Cardiac septum (tissue), 1 donor: ENCODE results near the gene NECAB2. TPM values are rescaled to one million over a fixed set of nuclear protein-coding genes. Genes with fewer than 3 reads are reported as not detected.

Experiments
- DNase-seq: peaks from one replicate; pipeline ENCODE4 v3.0.0-alpha.2; 2020; ENCODE audit warnings: low spot score
- intact Hi-C: fragments of 100-400 bp; cut with DNase I; formaldehyde crosslinking; loops from one replicate; pipeline ENCODE4 v1.14.0; 2022
- total RNA-seq: library from RNA; stranded (reverse); fragmentation: NEBNext Ultra II Directional; extraction: Animal tissue kit (Norgen Biotek cat#: 25700); gene quantifications from one replicate; pipeline ENCODE4 v1.2.1, GENCODE V29; 2021
- donor health status: DM: no; HTN: no; CAD: no.

The NECAB2 gene
- total RNA-seq, 1 donor from 2014 or later, result 2.5 TPM

DNA sequence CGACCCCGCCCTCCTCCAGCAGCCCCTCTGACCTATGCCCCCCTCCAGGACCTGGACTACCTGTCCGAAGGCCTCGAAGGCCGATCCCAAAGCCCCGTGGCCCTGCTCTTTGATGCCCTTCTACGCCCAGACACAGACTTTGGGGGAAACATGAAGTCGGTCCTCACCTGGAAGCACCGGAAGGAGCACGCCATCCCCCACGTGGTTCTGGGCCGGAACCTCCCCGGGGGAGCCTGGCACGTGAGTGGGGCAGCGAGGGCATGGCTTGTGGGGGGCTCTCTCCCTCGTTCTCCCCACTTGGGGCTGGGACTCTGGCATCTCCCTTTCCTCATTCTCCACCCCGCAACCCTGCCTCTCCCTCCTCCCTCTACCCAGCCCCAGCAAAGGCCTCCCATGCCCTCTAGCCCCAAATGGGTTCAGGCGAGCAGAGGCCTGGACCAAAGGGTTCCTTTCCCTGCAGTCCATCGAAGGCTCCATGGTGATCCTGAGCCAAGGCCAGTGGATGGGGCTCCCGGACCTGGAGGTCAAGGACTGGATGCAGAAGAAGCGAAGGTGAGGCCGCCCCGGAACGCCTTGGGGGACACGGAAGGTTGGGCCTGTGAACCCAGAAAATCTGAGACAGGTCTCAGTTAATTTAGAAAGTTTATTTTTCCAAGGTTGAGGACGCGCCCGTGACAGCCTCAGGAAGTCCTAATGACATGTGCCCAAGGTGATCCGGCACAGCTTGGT, 7.4 kb upstream of the NECAB2 start:
- intact Hi-C loops, result loop anchor here (10.0 kb wide), 1 partner anchor 524 kb away; no protein-coding TSS in a partner anchor
- no peak for DNase-seq

DNA sequence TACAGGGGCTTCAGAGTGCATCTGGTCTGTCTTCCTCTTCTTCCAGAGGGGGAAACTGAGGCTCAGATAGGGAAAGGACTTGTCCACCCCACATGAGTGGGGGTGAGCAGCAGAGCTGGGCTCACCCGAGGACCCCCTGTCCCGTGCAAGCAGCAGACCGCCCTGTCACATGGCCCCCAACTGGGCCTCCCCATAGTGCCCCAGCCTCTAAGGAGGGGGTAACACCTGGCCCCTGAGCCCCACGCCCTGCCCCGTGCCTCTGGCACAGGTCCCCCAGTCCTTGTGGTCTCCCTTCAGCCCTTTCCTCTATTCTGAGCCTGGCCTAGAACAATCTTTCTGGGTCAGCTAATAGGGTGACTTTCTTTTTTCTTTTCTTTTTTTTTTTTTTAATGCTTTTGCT, 6.5 kb upstream of the NECAB2 start:
- intact Hi-C loops, result loop anchor here (10.0 kb wide), 1 partner anchor 523 kb away; no protein-coding TSS in a partner anchor
- no peak for DNase-seq

DNA sequence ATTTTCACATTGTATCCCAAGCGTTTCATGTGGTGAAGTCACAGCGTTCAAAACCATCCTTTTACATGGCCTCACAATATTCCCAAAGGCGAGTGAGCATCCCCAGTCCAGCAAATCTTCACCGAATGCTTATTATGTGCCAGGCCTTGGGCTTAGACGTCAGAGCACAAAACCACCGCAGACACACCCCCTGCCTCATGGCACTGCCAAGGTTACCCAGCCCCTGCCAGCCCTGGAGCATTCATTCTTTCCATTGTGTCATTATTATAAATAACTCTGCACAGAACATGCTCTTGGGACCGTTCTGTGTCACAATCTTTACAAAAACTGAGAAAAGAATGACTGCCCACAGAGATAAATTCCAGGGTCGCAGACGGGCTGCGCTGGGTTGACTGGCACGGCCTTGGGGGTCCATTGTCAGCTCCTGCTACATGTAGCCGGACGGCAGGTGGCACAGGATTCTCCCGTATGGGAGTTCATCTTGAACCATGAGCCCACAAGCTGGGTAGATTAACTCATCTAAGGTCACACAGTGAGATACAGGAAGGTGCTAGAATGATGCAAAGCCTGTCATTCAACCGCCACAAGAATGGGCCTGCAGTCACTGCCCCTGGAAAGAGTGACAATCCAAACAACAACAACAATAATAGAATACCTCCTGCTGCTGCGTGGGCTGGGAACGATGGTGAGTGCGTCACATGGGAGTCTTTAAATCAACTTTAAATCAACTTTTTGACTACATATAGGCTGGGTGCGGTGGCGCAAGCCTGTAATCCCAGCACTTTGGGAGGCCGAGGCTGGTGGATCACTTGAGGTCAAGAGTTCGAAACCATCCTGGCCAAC, 4.5 kb upstream of the NECAB2 start:
- DNase-seq, result no peak

DNA sequence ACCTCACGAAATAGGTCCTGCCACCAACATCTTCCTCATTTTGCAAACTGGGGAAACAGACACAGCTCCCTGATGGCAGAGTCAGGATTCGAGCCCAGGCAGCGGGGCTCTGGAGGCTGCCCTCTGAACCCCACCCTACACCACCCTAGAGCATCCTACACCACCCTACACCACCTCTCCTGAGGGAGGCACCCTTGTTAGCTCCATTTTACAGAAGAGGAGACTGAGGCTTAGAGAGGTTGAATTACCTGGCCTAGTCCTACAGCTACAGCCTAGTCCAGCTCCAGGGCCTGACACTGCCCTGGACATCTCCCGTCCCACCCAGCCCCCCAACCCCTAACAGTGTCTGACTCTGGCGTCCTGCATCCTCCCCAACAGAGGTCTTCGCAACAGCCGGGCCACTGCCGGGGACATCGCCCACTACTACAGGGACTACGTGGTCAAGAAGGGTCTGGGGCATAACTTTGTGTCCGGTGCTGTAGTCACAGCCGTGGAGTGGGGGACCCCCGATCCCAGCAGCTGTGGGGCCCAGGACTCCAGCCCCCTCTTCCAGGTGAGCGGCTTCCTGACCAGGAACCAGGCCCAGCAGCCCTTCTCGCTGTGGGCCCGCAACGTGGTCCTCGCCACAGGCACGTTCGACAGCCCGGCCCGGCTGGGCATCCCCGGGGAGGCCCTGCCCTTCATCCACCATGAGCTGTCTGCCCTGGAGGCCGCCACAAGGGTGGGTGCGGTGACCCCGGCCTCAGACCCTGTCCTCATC, 3.2 kb upstream of the NECAB2 start:
- intact Hi-C loops, result loop anchor here (5.0 to 10.0 kb wide), 2 partner anchors 222 to 520 kb away; partner anchors contain the start of gene TAF1C
- DNase-seq, result no peak

More for the DNA sequence above, 4.5 kb upstream of the NECAB2 start:
- intact Hi-C loops, result loop anchor here (10.0 kb wide), 1 partner anchor 521 kb away; no protein-coding TSS in a partner anchor

DNA sequence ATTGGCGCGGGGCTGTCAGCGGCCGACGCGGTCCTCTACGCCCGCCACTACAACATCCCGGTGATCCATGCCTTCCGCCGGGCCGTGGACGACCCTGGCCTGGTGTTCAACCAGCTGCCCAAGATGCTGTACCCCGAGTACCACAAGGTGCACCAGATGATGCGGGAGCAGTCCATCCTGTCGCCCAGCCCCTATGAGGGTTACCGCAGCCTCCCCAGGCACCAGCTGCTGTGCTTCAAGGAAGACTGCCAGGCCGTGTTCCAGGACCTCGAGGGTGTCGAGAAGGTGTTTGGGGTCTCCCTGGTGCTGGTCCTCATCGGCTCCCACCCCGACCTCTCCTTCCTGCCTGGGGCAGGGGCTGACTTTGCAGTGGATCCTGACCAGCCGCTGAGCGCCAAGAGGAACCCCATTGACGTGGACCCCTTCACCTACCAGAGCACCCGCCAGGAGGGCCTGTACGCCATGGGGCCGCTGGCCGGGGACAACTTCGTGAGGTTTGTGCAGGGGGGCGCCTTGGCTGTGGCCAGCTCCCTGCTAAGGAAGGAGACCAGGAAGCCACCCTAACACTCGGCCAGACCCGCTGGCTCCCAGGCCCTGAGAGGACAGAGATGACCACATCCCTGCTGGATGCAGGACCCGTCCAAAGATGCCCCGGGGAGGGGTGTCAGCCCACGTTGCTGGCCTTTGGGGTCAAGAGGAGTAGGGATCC, 2.4 kb upstream of the NECAB2 start:
- intact Hi-C loops, result loop anchor here (5.0 to 10.0 kb wide), 2 partner anchors 222 to 519 kb away; partner anchors contain the start of gene TAF1C
- DNase-seq, result no peak

DNA sequence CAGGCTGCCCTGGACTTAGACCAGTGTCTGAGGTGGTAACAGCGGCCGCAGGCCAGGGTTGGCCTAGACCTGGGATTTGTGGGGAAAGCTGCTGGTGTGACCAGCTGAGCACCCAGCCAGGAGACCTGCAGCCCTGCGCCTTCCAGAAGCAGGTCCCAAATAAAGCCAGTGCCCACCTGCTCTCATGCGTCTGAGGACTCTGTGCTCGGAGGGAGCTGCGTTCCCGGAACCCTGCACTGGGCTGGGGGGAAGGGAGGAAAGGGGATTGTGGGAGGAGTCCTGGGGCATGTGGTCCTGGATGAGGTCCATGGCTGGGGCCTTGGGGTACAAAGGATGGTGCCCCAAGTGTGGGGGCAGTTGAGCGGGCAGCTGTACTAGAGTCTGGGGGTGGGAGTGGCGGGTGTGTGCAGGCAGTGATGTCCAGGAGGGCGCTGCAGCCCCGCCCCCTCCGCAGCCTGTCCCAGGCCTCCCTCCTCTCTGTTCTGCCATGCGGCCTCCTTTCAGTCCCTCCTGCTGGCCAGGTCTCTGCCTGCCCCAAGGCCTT, 1.8 kb upstream of the NECAB2 start:
- intact Hi-C loops, result loop anchor here (5.0 to 10.0 kb wide), 2 partner anchors 221 to 519 kb away; partner anchors contain the start of gene TAF1C
- no peak for DNase-seq

DNA sequence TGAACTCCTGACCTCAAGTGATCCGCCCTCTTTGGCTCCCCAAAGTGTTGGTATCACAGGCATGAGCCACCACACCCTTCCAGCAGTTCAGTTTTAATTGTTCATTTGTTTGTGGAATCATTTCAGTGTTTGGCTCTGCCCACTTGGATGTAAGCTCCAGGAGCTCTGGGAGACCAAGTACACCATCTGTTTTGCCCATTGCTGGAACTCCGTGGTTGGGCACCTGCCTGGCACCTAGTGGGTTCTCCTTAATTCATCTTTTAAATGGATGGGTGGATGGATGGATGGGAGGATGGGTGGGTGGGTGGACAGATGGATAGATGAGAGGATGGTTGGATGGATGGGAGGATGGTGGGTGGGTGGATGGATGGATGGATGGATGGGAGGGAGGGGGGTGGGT, 953 bp upstream of the NECAB2 start:
- no peak for DNase-seq
- intact Hi-C loops, result loop anchor here (5.0 to 10.0 kb wide), 2 partner anchors 220 to 518 kb away; partner anchors contain the start of gene TAF1C

DNA sequence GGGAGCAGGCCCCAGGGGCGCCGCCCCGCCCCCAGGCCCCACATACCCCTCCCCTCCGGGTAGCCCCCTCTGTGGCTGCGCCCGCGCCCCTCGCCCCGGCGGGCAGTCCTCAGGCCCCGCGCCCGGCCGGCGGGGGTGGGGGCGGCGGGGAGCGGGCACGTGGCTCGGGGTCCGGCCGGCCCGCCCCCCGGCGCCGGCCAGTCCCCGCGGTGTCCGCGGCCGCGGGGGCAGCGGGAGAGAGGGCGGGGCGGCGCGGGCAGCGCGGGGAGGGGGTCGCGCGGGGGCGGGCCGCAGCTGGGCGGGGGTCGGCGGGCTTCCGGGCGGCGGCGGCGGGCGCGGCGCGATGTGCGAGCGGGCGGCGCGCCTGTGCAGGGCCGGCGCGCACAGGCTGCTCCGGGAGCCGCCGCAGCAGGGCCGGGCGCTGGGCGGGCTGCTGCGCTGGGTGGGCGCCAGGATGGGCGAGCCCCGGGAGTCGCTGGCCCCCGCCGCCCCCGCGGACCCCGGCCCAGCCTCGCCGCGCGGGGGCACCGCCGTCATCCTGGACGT, 335 bp downstream of the NECAB2 start:
- DNase-seq, result no peak
- intact Hi-C loops, result loop anchor here (2.0 to 10.0 kb wide), 3 partner anchors 94 to 516 kb away; partner anchors contain the start of gene TAF1C

DNA sequence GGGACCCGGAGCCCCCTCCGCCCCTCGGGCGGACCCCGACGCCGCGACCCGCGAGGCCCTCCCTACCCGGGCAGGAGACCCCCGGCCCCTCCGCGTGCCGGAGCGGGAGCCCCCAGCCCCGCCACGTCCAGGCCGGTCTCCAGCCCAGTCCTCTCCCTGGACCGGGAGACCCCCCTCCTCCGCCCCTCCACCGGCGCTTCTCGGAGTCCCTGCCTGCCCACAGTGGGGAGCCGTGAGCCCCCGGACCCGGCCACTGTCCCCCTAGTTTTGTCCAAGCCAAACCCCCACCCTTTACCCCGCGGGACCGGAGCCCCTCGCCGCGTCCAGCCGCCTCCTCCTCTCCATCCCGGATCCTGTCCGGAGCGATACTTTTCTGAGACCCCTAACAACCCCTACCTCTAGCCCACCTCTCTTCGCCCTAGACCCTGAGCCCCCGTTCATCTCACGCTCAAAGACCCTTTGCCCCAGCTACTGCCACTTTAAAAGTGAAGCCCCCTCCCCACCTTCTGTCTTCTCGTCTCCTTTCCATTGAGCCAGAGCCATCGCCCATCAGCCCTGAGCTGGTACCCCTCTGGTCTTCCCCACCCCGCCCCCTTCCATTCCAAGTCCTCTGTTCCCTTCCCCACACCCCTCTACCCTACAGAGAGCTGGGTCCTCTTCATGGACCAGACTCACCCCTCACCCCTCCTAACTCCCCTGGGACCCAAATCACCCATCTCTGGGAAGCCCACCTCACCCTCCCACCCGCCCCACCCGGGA, 1.0 kb downstream of the NECAB2 start:
- intact Hi-C loops, result loop anchor here (2.0 to 10.0 kb wide), 3 partner anchors 94 to 516 kb away; partner anchors contain the start of gene TAF1C
- DNase-seq, result no peak

DNA sequence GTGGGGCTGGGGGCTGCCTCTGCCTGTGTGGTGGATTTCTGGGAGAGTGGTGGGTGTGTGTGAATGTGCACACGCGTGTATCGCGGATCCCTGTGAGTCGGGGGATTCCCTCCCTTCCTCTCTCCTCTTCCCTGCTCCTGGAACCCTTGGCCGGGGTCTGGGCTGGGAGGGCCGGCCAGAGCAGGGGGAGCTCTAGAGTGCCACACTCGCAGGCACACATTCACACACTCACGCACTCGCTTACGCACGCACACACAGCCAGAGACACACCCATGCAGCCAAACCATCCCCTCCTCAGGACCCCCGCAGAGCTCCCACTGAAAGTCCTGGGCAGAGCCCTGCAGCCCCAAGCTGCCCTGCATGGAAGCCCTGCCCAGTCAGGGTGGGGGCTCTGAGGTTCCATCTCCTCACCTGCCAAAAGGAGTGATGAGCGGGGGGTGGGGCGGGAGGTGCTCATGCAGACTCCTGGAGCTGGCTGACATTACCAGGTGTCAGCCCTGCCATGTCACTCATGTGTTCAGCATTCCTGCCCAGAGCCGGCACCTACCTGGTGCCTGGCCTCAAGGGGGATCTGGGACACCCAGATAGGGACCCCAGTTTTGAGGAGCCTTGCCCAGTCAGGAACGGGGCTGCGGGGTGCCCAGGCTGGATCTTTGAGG, 1.9 kb downstream of the NECAB2 start:
- intact Hi-C loops, result loop anchor here (2.0 to 10.0 kb wide), 3 partner anchors 93 to 515 kb away; partner anchors contain the start of gene TAF1C
- no peak for DNase-seq

DNA sequence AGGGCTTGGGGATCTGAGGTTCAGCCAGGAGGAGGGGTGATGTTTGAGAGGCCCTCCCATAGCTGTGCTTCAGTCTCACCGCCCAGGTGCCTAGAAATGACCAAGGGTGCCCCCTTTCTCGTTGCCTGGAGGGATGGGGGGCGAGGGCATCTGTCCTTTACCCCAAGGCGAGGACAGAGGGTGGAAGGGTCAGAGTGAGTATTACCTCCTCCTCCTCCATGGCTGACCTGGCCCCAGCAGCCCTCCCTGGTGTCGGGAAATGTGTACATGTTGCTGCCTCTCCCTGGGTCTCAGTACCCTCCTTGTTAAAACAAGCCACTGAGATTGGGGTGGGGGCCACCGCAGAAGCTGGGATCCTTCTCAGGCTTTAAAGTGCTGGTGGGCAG, 2.4 kb downstream of the NECAB2 start:
- DNase-seq, result no peak
- intact Hi-C loops, result no loop called here

DNA sequence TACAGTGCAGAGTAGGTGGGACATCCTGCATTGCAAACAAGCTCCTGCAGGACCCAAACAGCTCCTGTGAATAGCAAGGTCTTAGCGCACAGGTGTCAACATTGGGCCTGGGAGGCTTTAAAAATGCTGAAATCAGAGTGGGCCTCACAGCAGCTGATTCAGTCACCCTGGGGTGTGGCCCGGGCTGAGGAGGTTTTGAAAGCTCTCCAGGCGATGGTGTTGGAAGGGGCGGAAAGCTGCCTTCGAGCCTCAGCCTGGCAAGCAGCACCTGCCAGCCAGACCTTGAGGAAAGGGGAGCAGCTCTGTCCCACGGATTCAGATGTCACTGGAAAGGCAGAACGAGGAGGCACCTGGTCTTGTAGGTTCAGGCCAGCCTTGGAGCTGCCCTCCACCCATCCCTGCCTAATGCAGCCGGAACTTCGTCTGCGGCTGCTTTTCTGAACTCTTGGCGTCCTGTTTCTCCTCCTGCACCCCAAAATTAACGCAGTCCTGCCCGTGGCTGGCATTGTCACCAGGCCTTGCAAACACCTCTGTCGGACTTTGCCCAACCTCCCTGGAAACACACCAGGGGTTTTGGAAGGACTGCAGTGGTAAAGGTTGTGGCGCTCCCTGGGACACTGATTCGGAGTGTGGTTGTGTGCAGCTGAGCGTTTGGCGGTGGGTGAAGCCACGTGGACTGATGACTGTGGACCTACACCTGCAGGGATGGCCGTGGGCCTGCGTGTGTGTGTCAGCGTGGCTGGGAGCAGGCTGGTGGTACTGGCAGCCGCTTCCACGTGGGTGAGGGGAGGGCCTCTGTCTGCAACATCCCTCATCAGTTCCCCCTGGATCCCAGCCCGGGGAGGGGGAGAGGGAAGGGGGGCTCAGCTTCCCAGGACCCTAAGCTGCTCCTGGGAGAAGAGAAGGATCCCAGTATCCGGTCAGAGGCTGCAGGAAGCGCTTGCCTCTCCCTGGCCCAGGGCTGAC, 3.4 kb downstream of the NECAB2 start:
- no peak for DNase-seq
- intact Hi-C loops, result no loop called here

DNA sequence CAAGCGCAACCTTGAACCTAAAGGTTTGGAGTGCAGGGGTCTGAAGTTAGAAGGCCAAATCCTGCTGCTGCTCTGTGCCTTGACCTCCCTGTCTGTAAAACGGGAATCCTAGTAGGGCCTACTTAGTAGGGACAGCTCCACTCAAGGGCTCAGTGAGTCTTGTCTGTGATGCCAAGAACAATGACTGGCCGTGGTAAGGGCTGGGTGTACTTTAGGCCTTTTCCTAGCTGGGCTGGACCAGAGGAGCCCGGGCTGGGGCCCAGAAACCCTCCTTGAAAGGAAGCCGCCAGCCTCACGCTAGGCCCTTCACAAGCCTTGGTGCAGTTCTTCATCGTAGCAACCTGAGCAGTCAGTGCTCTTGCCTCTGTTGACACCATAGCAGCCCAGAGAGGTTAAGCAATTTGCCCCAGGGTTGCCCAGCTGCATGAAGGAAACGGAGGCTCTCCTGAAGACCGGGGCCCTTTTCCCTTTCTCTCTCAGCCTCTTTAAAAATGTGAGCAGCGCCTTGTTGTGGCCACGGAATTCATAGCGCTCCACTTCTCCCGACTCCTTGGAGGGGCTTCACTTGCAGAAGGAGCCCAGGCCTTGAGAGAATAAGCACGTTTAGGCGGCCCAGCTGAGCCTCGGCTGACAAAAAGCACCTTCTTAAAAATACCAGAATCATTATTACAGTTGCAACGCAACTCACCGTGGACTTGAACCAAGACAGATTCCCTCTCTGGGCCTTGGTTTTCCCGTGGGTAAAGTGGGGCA, 4.4 kb downstream of the NECAB2 start:
- intact Hi-C loops, result no loop called here
- DNase-seq, result no peak

DNA sequence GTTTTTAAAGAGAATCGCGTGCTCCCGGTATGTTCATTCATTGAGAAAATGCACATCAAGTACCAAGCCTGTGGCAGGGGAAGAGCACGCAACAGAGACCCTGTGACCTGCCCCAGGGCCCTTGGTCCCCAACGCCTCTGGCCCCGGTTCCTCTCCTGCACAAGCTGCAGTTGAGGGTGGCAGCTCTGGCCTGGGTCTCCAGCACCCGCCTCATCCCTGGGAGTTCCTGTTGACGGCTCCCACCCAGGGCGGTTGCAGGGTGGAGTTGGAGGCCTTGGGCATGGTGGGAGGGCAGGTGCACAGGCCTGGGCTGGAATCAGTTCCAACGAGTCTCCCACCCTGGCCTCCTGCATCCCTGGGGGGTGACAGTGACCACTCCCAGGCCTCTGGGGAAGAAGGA, 5.0 kb downstream of the NECAB2 start:
- DNase-seq, result no peak
- intact Hi-C loops, result no loop called here
